ACHN (cell line): ENCODE measurements around the gene PGA4.
"Not testable (repeated sequence)": the region's sequence is repeated elsewhere in the genome, so short reads cannot be mapped to it uniquely, and the experiment has no call there.

Experiments used
- DNase-seq: peaks from one replicate; pipeline ENCODE4 v3.0.0-alpha.2; 2015
- in situ Hi-C: cut with HindIII; loops from 2 replicates; pipeline ENCODE4 v1.10.0; 2017; ENCODE audit warnings: low sequenced_read_pairs, low pct_ligation_motif_present, low pct_unique_long_range_greater_than_20kb

The PGA4 gene

DNA sequence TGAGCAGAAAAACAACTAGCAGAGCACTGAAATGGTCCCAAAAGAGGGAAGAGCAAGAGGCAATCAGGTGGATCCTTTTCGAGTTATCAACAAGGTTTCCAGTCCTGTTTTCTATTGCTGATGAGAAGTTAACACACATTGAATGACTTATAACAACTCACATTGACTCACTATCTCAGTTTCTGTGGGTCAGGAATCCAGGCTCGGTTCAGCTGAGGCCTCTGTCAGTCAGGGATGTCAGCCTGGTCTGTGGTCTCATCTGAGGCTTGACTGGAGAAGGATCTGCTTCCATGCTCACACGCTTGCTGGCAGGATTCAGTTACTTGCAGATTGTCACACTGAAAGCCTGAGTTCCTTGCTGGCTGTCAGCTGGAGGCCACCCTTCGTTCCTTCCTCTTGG is 15.0 kb downstream of the PGA4 start:
- in situ Hi-C loops = not testable (repeated sequence)

GRCh38 chr11:61240288-61240687 is 18.1 kb downstream of the PGA4 start:
- DNase-seq, in situ Hi-C loops: not testable (repeated sequence)

More for the DNA sequence above, 15.0 kb downstream of the PGA4 start:
- DNase-seq = not testable (repeated sequence)

GRCh38 chr11:61240875-61241274 is 18.7 kb downstream of the PGA4 start, which contains the start of gene PGA5:
Gene PGA5 (plus strand): TSS chr11:61241175. CDS start chr11:61241227, 52 bp downstream.
- DNase-seq, in situ Hi-C loops: not testable (repeated sequence)

GRCh38 chr11:61241526-61241925 is 19.4 kb downstream of the PGA4 start:
- DNase-seq, in situ Hi-C loops: not testable (repeated sequence)

DNA sequence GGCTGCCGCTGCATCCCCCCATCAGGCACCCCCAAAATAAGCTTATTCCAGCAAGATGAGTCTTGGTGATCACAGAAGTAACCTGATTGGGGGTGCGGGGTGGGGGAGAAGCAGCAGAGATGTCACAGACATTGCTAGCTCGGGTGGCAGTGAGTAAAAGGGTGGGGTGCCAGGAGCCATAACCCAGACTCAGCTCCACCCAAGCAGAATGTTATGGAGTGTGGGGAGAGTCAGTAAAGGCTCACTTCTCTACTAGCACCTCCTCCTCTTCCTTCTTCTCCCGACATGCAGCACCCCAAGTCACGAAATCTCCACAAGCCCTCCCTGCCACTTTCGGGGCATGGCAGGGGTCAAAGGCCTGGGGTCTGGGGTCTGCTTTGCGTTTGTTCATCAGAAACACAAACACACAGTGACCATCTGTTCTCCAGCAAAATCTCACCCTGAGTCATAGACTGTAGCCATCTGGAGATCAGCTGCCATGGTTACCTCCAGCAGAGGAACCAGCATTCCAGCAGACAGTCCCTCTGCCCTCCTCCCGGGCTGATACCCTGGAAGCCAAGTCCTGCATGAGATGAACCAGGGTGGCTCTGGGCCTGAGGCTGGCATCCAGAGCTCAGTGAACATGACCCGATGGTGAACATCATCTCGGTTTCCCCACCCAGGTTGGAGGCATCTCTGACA is 23.3 kb downstream of the PGA4 start:
- in situ Hi-C loops, DNase-seq: not testable (repeated sequence)

DNA sequence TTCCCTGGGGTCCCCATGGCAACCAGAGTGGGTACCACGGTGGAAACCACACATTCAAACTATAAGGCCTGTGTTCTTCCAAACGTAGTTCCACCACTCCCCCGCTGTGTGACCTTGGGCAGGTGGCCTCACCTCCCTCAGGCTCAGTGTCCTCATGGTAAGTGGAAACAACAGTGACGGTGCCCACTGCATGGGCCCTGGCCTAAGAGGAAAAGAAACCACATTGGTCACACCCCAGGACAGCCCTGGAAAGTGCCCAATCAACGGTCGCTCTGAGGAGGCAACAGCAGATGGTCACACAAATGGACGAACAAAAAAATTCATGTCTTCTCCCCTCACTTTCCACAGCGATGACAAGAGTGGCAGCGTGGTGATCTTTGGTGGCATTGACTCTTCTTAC is 25.9 kb downstream of the PGA4 start:
- in situ Hi-C loops, DNase-seq: not testable (repeated sequence)

DNA sequence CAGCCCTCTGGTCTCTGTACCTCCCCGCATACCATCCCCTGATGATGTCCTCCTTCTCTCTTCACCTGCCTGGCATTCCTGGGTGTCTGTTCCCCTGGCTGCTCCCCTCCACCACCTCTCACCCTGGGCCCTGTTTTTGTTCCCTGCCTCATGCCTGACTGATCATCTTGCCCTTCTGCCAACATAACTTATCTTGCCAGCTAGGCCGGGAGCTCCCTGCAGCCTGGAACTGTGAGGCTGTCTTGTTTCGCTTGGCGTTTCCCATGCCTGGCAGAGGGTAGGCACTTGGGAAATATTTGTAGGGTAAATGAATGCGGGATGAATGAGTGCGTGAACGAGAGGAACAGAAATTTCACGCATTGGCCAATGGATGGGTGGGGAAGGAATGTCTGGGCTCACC is 27.1 kb downstream of the PGA4 start:
- in situ Hi-C loops, DNase-seq: not testable (repeated sequence)

DNA sequence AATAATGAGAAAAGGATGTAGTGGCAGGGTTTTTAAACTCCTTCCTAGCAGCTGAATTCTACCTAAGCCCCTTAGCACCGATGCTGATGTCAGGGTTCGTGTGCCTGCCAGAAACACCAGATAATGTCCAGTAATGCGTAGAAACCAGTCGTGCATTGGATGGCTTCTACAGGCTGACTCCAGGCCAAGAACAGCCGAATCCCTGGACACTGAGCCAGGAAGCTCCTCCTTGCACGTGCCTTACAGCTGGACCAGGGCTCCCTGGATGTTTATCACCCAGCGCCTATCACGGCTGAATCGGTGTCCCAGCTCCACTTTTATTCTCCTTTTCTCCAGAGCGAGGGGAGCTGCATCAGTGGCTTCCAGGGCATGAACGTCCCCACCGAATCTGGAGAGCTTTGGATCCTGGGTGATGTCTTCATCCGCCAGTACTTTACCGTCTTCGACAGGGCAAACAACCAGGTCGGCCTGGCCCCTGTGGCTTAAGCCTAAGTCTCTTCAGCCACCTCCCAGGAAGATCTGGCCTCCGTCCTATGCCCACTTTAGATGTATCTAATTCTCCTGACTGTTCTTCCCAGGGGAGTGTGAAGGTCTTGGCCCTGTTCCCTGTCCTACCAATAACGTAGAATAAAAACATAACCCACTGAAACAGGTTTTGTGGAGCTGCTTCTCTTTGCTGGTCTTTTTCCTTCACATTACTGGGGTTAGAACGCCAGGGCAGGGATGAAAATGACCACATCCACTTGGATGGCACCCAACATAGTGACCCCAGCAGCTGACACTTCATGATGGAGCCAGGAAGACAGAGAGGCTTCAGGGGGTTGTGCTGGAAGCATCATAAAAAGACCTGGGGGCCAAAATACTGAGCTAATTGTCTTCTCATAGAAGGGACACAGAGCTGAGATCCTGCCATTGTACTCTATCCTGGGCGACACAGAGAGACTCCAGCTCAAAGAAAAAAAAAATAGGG is 28.9 kb downstream of the PGA4 start:
- DNase-seq = peak; percentile 52
- in situ Hi-C loops = not testable (repeated sequence)

DNA sequence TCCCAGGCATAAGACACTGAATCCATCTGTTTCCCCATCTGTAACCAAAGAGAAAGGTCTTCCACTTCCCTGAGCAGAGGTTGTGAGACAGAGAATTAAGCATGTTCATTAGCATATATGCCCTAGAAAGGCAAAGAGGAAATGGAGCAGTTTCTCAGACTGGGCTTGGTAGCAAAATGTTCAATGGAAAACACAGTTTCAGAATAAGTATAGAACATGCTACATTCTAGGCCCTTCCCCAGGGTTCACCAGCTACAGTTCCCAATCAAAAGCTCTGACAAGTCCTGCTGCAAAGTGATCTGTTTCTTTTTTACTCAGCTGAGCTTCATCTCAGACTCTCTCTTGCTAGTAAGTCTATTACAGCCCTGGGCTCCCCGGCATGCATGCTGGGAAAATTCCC is 30.2 kb downstream of the PGA4 start:
- in situ Hi-C loops, DNase-seq: not testable (repeated sequence)

- peak; percentile 53 for DNase-seq
- in situ Hi-C loops = no loop called here
These were observed 32.4 kb downstream of the PGA4 start for GRCh38 chr11:61254403-61255025.

DNA sequence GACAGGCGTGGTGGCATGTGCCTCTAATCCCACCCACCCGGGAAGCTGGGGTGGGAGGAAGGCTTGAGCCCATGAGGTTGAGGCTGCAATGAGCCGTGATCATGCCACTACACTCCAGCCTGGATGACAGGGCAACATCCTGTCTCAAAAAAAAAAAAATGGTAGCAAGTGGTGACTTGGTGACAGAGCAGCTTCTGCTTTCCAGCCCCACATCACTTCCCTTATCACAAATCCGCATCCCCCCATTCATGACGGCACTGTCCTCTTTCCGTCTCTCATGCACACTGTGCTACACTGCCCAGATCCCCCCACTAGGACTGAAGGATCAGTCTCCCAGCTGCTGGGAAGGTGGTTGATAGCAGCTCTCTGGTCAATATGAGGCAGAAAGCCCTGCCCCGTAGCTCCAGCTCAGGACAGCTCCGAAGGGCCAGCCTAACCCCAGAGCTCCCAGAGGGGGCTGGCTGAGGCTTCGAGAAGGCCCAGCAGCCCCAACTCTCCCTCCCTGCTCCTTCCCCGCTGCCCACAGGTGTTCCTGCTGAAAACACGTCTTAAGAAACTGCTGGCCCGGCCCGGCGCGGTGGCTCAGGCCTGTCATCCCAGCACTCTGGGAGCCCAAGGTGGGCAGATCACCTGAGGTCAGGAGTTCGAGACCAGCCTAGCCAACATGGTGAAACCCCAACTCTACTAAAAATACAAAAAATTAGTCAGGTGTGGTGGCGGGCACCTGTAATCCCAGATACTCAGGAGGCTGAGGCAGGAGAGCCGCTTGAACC is 34.7 kb downstream of the PGA4 start:
- in situ Hi-C loops = no loop called here

DNA sequence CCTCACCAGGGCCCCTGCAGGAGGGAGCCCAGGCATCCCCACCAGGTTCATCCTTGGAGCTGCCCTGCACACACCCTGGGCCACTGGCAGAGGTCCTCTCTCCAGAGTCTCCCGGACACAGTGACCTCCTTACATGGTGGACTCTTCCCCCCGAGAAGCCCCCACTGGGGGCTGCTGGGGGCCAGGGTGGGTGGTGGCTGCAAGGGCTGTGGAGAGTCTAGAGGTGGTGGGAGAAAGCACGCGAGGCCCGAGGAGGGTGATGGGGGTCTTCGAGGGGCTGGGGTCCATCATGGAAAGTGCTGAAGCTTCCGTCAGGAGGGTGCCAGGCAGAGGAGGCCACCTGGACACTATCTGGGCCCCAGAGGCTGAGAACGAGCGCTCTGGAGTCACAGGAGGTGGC is 36.4 kb downstream of the PGA4 start:
- DNase-seq = no peak
- in situ Hi-C loops = no loop called here

More for the DNA sequence above, 34.7 kb downstream of the PGA4 start:
- DNase-seq = no peak

- in situ Hi-C loops = no loop called here
These were observed 37.2 kb downstream of the PGA4 start for GRCh38 chr11:61259363-61259762.

DNA sequence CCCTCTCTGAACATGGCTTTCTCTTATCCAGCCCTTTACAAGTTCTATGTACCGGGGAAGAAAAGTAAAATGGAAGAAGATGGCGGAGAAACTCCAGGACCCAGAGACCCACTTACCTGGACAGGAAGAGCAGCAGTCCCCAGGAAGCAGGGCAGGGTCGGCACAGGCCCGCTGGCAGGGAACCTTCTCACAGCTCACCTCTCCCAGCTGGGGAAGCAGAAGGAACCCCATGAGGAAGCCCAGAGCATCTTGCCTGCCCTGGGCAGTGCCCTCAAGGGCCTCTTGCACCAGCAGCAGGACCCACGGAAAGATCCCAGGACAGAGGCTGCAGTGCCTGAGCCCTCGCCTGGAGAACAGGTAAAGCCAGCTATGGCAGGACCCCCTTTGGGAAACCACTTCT is 42.2 kb downstream of the PGA4 start:
- no peak for DNase-seq
- in situ Hi-C loops = no loop called here

More at GRCh38 chr11:61259363-61259762, 37.2 kb downstream of the PGA4 start:
- DNase-seq = no peak

- DNase-seq = no peak
These were observed 42.6 kb downstream of the PGA4 start for GRCh38 chr11:61264795-61265194.

DNA sequence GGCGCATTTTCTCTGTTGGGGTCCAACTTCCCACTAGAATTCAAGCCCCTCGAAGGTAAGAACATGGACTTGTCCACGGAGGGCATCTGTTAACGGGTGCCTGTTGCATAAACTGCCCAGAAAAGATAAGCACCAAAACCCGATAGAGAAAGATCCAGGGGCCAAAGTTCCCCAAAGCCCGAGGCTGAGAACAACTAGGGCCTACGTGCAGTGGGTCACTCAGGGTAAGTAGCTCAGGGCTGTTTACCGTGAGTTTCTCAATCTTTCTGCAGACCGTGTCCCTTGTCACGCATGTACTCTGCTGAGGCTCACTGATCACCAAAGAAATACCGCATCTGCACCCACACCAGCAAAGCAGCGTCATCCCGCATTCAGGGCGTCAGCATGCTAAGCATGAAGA is 43.2 kb downstream of the PGA4 start:
- in situ Hi-C loops = no loop called here
- DNase-seq = no peak

More at GRCh38 chr11:61264795-61265194, 42.6 kb downstream of the PGA4 start:
- in situ Hi-C loops = no loop called here

GRCh38 chr11:61266602-61267001 is 44.5 kb downstream of the PGA4 start:
- in situ Hi-C loops = no loop called here
- DNase-seq = no peak

- in situ Hi-C loops = no loop called here
- DNase-seq = no peak
These were observed 45.3 kb downstream of the PGA4 start for GRCh38 chr11:61267437-61267841.
